Breast epithelium (tissue), 3 donors: ENCODE data around the gene TMEM266.

Experiments
- POLR2A ChIP-seq: fragments of 450-650 bp; IDR thresholded peaks from one replicate; pipeline ENCODE4 v1.6.1; 2016; ENCODE audit warnings: antibody characterized with exemption, mild to moderate bottlenecking, moderate library complexity
- TF ChIP-seq, protein P1 (sequence below), 3 donors: fragments of 450-650 bp; IDR thresholded peaks; one replicate each; pipeline ENCODE4 v1.5.1; 2016 to 2017; ENCODE audit warnings: antibody characterized with exemption in 3 of 3, mild to moderate bottlenecking in 3 of 3, moderate library complexity in 3 of 3

DNA sequence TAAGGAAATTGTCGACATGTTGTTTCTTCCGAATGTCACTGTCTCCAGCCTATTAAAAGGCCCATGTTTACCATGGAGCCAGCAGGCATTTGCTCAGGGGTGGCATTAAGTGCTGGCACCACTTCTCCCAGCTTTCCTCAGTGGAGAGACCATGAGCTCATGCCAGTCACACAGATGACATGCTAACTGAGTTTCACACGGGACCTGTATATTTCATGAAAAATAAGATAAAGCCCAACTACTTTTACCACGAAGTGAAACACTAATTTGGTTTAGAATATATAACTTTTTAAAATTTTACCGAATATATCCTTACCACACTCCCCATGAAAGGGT lies 158.1 kb downstream of the TMEM266 start:
- TF ChIP-seq POLR2A: no peak
- TF ChIP-seq, protein P1, sequence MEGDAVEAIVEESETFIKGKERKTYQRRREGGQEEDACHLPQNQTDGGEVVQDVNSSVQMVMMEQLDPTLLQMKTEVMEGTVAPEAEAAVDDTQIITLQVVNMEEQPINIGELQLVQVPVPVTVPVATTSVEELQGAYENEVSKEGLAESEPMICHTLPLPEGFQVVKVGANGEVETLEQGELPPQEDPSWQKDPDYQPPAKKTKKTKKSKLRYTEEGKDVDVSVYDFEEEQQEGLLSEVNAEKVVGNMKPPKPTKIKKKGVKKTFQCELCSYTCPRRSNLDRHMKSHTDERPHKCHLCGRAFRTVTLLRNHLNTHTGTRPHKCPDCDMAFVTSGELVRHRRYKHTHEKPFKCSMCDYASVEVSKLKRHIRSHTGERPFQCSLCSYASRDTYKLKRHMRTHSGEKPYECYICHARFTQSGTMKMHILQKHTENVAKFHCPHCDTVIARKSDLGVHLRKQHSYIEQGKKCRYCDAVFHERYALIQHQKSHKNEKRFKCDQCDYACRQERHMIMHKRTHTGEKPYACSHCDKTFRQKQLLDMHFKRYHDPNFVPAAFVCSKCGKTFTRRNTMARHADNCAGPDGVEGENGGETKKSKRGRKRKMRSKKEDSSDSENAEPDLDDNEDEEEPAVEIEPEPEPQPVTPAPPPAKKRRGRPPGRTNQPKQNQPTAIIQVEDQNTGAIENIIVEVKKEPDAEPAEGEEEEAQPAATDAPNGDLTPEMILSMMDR (IDR thresholded peaks at IDR 0.05): no peak
